ENCODE data around the gene MAVS.
"Not testable (repeated sequence)": the region's sequence is repeated elsewhere in the genome, so short reads cannot be mapped to it uniquely, and the experiment has no call there.

The MAVS gene

GRCh38 chr20:3857405-3857804, 10.8 kb downstream of the MAVS start:
- no peak for DNase-seq

GRCh38 chr20:3858689-3859088, 12.1 kb downstream of the MAVS start:
- DNase-seq, result no peak

GRCh38 chr20:3861191-3861590, 14.6 kb downstream of the MAVS start:
- DNase-seq, result no peak

GRCh38 chr20:3862333-3862732, 15.7 kb downstream of the MAVS start:
- DNase-seq, result no peak

GRCh38 chr20:3863317-3863716, 16.7 kb downstream of the MAVS start:
- no peak for DNase-seq

GRCh38 chr20:3864518-3864917, 17.9 kb downstream of the MAVS start:
- no peak for DNase-seq

GRCh38 chr20:3865152-3865886, 18.7 kb downstream of the MAVS start:
- DNase-seq, result no peak

- DNase-seq, result no peak
These were observed 19.3 kb downstream of the MAVS start for GRCh38 chr20:3865887-3866407.

GRCh38 chr20:3866464-3866863, 19.8 kb downstream of the MAVS start:
- DNase-seq, result no peak

GRCh38 chr20:3867802-3868201, 21.2 kb downstream of the MAVS start:
- DNase-seq, result no peak

- DNase-seq, result no peak
These were observed 23.4 kb downstream of the MAVS start for GRCh38 chr20:3869839-3870634.

- no peak for DNase-seq
These were observed 25.1 kb downstream of the MAVS start for GRCh38 chr20:3871550-3872265.

GRCh38 chr20:3873507-3873906, 26.9 kb downstream of the MAVS start:
- no peak for DNase-seq

- no peak for DNase-seq
These were observed 27.7 kb downstream of the MAVS start for GRCh38 chr20:3874194-3874844.

- no peak for DNase-seq
These were observed 28.8 kb downstream of the MAVS start for GRCh38 chr20:3875378-3875974.

- no peak for DNase-seq
These were observed 29.4 kb downstream of the MAVS start for GRCh38 chr20:3876000-3876399.

- DNase-seq, result no peak
These were observed 30.0 kb downstream of the MAVS start for GRCh38 chr20:3876676-3877075.

GRCh38 chr20:3878921-3879274, 32.3 kb downstream of the MAVS start:
- DNase-seq, result not testable (repeated sequence)

- no peak for DNase-seq
These were observed 39.1 kb downstream of the MAVS start for GRCh38 chr20:3885715-3886114.

- DNase-seq, result no peak
These were observed 41.4 kb downstream of the MAVS start for GRCh38 chr20:3887876-3888620.

- peak; percentile 98 for DNase-seq
These were observed 42.2 kb downstream of the MAVS start, which contains the start of gene PANK2 for GRCh38 chr20:3888622-3889488. Gene PANK2 (plus strand): TSS chr20:3889387.
